Stimulated activated CD8-positive, alpha-beta memory T cell treated with anti-CD3 and anti-CD28 coated beads, Interleukin-12 subunit alpha, Interleukin-12 subunit beta, amount 100 ng/mL, for 24 hours (primary cell): ENCODE results near the gene PJVK.
A peak's percentile ranks its signal among the peaks of the same experiment; 100 is the strongest.
"Not testable (repeated sequence)": the region's sequence is repeated elsewhere in the genome, so short reads cannot be mapped to it uniquely, and the experiment has no call there.

Experiments
- DNase-seq: peaks from one replicate; pipeline ENCODE4 v3.0.0-alpha.2; 2020; ENCODE audit errors: extremely low read depth

PJVK gene

DNA sequence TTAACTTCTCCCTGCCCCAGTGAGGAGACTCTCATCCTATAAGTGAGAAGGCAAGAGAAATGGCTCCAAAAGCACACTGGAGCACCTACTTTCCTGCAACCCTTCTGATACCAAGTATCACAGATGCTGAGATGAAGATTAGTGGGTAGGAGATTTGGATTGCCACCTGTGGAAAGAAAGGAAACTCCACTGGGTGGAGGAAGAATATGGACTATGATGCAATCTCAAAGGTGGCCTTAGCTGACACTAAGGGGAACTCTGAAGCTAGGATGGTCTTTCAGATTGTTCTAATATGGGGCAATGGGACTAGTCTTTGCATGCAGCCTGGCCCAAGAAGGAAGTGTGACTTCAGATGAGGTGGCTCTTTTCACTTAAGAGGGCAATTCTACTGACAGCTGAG is 21.8 kb upstream of the PJVK start:
- DNase-seq = no peak

DNA sequence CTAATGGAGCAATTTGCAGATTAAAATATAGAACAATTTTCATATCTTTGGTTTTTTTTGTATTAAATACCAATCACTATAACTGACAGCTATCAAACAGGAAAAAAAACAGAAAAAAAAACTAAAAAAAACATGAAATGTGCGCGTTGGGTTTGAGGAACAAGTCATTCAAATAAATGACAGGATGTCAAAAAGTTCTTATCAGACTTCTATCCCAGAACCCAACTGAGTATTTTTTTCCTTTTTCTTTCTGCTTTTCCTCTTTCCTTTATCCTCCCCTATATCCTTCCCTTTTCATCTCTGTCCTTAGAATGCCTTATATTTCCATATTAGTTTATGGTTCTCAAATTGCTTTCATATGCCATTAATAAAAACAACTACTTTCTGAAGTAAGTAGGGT is 14.5 kb upstream of the PJVK start:
- DNase-seq = no peak

DNA sequence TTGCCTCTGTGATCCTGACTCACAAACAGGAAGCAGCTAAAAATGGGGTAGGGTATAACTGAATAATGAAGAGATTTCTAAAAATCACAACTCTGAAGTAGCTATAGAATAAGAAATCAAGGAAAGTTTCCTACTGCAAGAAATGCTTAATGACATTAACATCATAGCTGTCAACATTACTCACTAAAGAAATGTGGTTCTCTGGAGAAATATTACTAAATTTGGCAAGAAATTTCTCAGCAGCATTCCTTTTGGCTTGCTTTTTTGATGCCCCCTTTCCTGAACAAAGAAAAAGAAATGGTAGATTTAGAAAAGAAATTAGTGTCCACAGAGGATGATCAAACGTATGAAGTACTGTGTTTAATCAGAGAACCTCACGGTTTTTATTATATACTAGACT is 9.8 kb upstream of the PJVK start:
- DNase-seq = no peak

DNA sequence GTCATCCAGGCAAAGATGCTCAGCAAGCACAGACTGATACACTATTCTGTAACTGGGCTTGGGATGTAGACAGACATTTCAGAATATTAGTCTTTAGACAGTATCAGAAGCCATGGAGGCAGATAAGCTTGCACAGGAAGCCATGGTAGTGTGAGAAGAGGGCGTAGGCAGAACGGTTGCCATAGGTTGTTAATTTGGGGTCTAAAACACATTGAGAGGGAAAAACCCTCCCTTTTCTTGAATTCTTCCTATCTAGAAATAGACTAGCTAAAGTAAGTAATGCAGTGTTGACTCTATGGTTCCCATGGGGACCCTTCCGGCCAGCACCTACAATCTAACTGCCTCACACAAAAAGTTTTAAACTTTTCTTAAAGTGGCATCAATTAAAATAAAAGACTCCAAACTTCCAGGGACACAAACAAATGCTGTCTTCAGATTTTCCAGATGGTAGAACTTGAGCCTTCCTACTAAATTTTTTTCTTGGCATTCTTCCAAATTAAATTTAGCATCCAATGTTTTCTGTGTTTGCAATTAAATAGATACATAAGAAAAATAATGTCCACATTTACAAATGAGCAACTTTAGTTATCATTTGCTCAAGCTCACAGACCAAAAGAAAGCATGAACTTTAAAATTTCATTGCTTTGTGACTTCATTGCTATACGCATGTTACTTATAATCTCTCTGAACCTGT is 2.1 kb upstream of the PJVK start:
- DNase-seq = no peak

DNA sequence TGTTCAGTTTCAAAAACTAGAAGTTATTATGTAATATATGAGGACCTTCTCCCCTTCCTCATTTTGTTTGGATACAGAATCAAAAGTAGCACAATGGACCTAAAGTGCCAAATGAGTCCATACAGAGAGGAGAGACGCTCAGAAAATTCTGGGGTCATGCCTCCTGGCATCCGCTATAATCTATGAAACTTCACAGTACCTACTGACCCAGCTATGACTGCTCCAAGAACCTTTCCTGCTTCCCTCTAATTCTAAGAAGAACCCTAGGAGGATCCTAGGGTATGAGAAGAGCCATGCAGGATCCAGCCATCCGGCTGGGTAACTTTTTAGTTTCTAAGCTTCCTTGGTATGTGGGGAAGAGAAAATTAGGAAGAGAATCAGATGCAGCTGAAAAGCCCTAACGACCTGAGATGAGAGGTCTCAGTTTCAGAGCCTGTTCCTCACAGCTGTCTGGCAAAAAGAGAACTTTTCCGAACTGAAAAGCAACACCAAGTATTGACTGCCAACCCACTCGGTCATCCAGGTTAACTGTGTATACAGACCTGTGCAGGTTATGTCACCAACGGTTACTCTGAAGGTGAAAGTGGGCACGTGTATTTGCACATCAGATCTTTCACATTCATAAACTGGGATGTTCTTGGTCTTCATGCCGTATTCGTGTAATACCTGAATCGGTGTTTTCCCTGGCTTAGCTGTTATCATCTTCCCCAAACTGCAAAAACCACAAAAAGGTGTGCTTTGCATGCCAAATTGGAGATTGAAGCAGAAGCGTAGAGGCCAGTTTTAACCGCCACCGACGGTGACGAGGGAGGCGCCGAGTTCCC is 1.3 kb upstream of the PJVK start:
- DNase-seq = no peak

DNA sequence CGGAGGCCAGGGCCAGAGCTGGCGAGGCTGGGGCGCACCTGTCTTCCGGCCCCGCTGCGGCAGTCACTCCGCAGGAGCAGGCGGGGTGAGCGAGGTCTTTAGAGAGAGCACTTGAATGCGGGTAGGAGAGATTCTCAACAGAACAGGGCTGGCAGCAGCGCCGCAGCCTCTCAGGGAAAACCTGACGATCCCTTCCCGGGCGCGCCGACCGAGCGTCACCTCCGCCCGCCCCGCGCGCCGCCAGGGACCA is 729 bp upstream of the PJVK start:
- DNase-seq = no peak

DNA sequence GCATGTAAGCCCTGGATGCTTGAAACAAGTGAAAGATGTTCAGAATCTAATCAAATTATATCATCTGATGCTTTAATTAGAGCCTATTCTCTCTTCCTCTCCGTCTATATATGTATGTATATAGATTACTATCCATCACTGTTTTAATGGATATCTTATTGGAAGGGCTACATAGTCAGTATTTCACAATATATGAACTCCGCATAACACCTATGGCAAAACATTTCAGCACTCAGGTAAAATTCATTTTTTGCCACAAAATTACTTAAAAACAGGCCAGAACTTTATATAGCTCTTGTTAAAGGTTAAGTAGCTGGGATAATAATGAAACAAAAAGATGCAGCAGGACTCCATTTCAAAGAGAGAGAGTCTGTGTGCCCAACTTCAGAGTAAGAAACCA is 1.2 kb downstream of the PJVK start:
- DNase-seq = no peak

DNA sequence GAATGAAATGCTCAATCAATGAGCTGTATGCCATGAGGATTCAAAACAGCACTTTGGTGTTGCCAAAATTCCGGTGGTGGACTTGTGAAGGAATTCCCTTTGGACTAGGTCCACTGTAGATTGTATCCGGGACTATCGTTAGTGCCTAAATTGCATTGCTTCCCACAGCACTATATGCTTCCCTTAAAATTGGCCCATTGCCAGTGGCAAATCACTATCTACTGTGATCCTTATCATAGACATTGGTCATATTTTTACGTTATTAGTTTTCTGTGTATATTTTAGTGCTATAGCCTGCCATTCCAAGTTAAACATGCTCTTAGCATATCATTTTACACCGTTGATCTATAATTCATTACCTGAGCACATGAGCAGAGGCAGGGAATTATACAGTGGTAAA is 1.7 kb downstream of the PJVK start:
- no peak for DNase-seq

DNA sequence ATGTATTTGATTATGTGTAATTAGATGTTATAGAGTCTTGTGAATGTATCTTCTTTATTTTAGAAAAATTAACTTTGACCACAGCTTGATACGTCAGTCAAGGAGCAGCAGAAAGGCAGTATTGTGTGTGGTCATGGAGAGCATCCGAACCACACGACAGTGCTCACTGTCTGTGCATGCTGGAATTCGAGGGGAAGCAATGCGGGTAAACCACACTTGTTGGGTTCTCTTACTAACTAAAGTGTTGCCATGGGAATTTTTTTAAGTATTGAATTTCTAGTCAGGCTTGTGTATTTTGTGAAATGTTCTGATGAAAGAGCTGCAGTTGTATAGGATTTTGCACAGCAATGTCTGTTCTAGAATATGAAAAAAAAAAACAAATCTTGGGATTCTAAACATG is 4.8 kb downstream of the PJVK start:
- DNase-seq = no peak

DNA sequence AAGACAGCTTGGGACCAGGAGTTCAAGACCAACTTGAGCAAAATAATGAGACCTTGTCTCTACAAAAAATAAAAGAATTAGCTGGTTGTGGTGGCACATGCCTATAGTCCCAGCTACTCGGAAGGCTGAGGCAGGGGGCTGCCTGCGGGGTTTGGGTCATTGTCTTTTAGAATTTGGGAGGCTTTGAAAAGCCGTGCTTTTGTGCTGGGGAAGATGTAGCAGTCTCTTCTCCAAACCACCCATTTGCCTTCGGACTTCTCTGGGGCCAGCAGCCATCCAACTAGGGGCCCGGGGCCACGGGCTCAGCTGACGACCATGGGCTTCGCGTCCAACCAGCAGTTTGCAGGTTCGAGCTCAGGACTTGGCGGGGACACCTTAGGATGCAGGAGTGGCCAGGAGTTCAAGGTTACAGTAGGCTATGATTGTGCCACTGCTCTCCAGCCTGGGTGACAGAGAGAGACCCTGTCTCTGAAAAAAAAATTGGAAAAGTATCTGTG is 6.3 kb downstream of the PJVK start:
- DNase-seq = no peak

DNA sequence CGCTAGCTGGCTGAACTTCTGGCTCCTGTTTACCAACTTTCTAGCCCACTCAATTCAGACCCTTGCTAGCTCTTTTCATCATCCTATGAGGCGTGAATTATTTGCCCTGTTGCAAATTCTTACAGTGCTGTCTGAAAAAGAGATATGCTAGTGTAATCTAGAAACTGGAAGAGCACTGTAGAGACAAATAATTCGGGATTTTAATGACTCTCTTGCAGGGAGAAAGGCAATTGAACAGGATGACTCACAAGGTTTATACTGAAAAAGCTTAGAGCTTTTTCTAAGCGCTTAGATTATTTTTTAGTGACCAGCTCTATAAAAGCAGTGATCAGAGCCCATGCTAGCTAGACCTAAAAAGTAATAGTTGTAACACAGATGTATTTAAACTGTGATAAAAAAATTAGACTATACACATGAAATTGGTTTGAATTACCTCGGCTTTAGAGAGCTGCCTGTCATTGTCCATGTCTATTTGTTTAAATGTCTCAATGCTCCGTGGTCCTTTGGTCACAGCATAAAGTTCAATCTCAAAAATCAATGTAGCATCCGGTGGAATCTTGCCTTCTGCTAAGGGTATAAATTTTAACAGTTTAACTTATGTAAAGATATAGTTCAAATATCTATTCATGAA is 18.2 kb downstream of the PJVK start:
- DNase-seq = no peak

DNA sequence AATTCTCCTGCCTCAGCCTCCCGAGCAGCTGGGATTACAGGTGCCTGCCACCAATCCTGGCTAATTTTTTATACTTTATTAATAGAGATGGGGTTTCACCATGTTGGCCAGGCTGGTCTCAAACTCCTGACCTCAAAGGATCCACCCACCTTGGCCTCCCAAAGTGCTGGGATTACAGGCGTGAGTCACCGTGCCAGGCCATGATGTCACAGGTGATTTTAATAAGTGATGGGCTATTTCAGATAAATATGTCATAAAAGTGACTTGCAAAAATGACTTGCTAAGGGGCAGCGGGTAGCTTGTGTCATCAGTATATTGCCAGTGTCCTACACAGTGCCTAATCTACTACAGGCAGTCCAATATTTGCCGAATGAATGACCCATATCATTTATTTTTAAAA is 20.1 kb downstream of the PJVK start:
- not testable (repeated sequence) for DNase-seq

DNA sequence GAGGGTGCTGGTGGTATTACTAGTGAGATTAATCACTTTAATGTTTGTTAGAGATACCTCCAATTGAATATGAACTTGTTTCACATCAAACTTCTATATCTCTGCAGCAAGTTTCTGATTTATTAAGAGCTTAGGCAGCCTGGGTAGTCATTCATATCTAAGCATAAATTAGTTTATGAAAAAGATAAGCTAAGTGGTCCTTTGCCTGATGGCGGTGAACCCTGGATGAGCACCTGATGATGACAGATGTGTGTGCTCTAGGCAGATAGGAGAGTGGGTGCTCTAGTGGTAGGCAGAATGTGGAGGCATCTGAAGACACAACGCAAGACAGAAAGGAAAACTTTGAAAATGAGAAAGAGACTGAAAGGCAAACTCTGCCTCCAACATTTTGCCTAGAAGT is 22.2 kb downstream of the PJVK start:
- DNase-seq = no peak

DNA sequence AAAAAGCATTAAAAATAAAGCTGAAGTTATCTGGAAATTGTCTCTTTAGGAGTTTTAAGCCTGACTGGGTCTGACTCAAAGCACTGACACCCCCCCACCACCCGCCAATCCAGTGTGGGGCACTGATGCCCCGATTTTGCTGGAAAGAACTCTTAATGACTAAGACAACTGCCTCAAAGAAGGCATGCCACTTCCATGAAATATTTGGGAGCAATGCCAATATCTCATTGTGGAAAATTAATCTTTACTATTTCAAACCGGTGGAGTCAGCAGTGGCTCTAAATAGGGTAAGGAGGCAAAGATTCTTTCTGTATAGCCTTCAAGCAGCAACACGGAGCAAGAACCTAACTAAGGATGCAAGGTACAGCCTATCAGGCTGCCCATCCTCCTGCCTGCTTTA is 22.8 kb downstream of the PJVK start:
- DNase-seq = no peak

DNA sequence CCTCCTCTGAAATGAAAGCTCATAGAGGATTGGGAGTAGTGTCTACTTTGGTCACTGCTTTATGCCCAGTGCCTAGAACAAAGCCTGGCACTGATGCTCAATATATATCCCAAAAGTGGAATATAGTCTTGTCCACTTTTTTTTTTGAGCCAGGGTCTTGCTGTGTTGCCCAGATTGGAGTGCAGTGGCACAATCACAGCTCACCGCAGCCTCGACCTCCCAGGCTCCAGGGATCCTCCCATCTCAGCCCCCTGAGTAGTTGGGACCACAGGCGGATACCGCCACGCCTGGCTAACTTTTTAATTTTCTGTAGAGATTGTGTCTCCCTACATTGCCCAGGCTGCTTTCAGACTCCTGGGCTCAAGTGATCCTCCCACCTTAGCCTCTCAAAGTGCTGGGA is 23.4 kb downstream of the PJVK start:
- no peak for DNase-seq

DNA sequence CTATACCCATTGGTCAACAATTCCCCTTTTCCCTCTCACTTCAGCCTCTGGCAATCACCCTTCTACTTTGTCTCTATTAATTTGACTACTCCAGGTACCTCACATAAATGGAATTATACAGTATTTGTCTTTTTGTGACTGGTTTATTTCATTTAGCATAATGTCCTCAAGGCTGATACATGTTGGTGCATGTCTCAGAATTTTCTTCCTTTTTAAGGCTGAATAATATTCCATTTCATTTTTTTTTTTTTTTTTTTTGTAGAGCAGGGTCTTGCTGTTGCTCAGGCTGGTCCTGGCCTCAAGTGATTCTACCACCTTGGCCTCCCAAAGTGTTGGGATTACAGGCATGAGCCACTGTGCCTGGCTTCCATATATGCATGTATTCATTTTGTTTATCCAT is 25.3 kb downstream of the PJVK start:
- no peak for DNase-seq

DNA sequence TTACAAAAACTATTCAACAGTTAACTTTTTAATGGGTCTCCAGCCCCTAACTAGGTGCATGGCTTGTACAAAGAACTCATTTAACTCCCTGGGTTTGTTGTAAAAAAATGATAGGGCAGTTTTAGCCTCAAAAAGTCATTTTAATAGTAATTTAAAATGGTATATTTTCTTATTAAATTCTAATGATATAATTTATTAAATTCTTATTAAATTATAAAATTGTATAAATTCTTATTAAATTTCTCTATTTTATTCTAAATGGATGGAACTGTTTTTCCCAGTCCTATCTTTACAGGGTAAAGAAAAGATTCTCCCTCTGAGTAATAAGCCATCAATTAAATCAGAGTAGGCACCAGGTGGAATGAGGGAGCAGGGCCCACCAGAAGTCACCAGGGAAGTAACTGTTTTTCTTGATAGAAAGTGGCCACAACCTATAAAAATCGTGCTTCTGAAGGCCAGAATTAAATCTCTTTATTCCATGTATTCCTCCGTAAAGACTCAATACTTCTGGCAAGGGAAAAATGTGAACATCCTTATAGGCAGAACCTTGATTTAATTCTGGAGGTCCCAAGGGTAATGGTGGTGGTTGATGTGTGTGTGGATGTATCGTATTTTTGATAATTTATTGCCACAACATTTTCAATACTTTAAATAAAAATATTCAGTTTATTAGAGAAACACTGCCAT is 26.4 kb downstream of the PJVK start:
- no peak for DNase-seq

DNA sequence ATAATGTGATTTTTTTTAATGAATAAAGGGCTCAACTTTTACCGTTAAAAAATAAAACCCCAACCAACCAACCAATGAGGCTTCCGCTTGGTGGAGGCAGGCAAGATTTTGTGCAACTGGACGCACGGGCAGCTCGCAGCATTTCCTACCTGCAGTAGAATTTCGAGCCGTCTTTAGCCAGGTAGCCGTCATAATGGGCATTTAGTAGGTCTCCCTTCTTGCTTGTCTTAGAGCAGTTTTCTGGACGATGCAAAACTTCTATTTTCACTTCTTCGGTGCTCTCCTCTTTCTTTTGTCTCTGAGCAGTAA is 26.9 kb downstream of the PJVK start:
- DNase-seq = no peak

DNA sequence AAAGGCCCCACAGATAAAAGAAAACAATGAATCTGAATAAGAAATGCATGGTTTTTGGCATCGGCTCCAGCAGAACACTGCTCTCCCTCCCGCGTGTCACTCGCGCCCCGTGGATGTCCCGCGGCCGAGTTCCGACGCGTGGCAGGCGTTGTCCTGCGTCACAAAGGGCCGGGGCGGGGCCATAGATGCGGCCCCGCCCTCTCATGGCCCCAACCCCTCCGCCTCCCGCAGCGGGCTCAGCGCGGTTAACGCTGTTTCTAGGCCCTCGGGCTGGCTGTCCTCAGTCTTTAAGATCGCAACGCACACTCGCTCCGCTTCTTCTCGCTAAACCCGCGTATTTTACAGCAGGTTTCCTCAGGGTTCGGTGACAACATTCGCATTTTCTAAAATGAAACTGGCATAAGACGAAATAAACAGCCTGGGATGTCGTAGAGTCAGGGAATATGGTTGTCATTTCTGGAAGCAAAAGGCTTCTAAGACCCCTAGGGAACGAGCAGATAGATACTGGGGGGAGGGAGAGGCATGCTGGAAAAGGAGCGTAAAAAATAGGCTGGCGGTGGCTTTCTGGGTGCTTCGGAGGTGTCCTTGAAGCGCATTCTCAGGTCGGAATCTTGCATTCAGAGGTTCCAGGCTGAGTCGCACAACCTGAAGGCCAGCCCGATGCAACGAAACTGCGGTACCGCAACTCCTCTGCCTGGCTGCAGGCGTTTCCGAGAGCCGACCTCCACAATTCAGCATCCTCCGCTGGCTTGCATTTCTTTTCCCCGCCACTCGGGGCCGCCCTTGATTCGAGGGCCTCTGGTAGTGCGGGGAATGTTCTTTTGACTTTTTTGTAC is 27.5 kb downstream of the PJVK start, which contains the start of gene FKBP7:
TSS of gene FKBP7 (minus strand) at position 162 of the 836 bp plus-strand sequence. CDS start at position 61, 101 bp downstream.
- peak; percentile 65 for DNase-seq

DNA sequence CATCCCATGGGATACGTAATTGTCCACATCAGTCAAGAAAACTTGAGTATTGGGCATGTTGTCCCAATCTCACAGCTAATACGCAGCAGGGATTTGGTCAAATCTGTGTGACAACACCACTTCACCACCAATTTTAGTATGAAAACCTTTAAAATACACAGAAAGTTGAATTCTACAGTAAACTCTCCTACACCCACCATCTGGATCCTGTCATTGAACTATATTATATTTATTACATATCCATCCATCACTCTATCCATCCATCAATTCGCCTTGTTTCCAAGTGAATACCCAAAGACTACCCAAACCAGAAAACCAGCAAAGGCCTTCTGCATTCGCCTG is 28.1 kb downstream of the PJVK start:
- DNase-seq = no peak

DNA sequence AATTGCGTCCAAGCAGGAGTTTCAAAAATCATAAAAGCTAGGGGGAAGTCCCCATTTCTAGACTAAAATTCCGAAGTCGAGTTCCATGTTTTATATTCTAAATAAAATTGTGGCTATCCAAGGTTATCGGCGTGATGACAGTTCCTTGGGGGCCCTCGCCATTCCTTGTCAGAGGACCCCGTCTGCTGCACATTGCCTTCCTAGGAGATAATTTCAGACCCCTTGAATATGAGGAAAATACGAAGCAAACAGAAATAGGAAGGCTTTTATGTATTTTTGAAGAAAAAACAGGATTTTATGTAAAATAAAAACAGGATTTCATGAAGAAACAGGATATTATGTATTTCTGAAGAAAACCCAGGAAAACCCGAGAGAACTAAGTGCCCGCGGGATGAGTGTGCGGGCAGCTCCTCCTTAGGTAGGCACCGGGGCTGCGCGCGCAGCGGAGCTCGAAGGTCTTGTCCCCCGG is 28.6 kb downstream of the PJVK start:
- DNase-seq = no peak
